HG03342 (cell line): ENCODE measurements around the gene RANBP2.

ENCODE experiments used
- ATAC-seq: cut with Tn5 transposase; IDR thresholded peaks from one replicate; pipeline ENCODE4 v1.9.1; 2021; ENCODE audit warnings: mild to moderate bottlenecking, moderate library complexity; ENCODE audit not compliant: unreplicated experiment

Gene RANBP2

DNA sequence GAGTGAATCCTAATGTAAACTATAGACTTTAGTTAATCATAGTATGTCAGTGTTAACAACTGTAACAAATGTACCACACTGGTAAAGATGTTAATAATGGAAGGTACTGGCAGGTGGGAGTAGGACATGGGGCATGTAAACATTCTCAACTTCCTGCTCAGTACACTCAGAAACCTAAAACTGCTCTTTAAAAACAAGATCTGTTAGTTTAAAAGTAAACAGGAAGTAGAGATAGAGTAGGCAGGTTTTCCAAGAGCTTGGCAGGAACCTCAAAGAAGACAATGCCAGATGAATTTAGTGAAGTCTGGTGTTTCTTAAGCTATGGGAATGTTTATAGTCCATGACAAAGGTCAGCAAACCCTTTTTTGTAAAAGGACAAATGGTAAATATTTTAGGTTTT, 113.9 kb downstream of the RANBP2 start:
- no peak for ATAC-seq

DNA sequence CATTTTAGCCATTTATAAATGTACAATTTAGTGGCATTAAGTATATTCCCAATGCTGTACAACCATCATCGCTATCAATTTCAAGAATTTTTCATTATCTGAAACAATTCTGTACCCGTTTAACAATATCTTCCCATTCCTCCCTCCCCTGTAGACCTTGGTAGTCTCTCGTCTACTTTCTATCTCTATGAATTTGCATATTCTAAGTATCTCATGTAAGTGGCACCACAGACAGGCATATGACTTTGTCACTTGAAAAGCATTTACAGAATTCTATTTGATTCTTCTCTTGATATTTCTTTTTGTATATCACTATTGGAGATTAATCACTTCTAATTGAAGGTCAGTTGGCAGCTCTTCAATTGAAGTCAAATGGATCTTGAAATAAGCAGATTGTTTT, 115.3 kb downstream of the RANBP2 start:
- no peak for ATAC-seq

DNA sequence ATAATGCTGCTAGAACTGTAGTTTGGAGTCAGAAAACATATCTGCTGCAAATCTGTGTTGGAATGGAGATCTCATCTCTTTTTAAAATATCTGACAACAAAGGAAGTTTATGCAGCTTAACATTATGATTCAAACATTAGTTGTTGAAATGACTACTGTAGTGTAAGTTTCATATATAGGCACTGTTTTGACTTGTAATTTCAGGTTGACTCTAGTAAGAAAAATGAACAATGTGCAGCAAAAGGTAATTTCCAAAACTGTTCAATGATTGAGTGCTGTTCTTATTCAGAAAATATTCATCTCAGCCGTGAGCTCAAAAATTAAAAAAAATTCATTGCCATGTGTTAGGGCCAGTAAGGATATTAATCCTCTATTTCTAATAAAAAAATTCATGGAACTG, 115.8 kb downstream of the RANBP2 start:
- ATAC-seq: no peak
